Superior temporal gyrus (tissue), 1 donor: ENCODE measurements around the gene CAMK2N2.

Source experiments
- DNase-seq: peaks from one replicate; pipeline ENCODE4 v3.0.0-alpha.2; 2016; ENCODE audit errors: extremely low spot score

Gene CAMK2N2

GRCh38 chr3:184222521-184222920 is 38.8 kb downstream of the CAMK2N2 start:
- DNase-seq: no peak

DNA sequence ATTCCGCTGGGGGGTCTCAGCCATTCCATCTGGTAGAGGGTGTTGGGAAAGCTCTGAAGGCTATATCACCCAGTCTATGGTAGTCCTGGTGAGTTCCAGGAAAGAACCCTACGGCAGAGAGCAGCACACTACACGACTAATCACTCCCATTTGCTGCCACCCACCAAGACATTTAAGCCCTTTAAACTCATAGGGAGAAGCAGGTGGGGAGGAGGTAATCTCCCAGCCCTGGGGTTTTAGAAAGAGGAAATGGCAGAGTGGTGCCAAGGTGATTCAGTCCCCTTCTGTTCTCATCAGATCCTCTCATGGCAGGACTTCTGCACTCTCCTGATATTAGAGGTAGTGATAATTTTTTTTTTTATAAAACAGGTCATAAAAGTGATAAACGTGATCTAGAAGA is 42.5 kb downstream of the CAMK2N2 start:
- no peak for DNase-seq

- no peak for DNase-seq
Observed at GRCh38 chr3:184211718-184212117, 49.6 kb downstream of the CAMK2N2 start.

GRCh38 chr3:184211297-184211696 is 50.1 kb downstream of the CAMK2N2 start:
- no peak for DNase-seq
